ENCODE measurements around the gene ACAP3. TPM values are rescaled to one million over a fixed set of nuclear protein-coding genes. Genes with fewer than 3 reads are reported as not detected.
"Not testable (repeated sequence)": the region's sequence is repeated elsewhere in the genome, so short reads cannot be mapped to it uniquely, and the experiment has no call there.

ACAP3 gene
- total RNA-seq, 1 donor from 2014 or later, result 105 TPM

GRCh38 chr1:1250786-1251284 lies 56.9 kb downstream of the ACAP3 start:
- TF ChIP-seq CTCF (IDR thresholded peaks at IDR 0.05), result no peak
- no peak for DNase-seq (ENCODE audit: low spot score in 2 of 2)
- peaks cover 0 to 3% of the 10 kb centered on the region in 2 donors for H3K4me1 ChIP-seq
- H3K4me3 ChIP-seq, result no peak overlapping the region
- H3K27ac ChIP-seq, result no peak overlapping the region
- H3K36me3 ChIP-seq, result peaks cover 26 to 31% of the 10 kb centered on the region in 2 donors
- H3K27me3 ChIP-seq, result no peaks in the 10 kb centered on the region
- no peaks in the 10 kb centered on the region for H3K9me3 ChIP-seq
- intact Hi-C loops (cut with DNase I), result no loop called here

- DNase-seq (ENCODE audit: low spot score in 2 of 2); H3K9me3 ChIP-seq; H3K4me3 ChIP-seq; intact Hi-C loops (cut with DNase I); H3K27me3 ChIP-seq; H3K27ac ChIP-seq; H3K36me3 ChIP-seq; H3K4me1 ChIP-seq: not testable (repeated sequence)
These were observed 59.5 kb downstream of the ACAP3 start for GRCh38 chr1:1248009-1248913.

GRCh38 chr1:1247341-1247913 lies 60.3 kb downstream of the ACAP3 start:
- no peak overlapping the region for H3K4me3 ChIP-seq
- H3K36me3 ChIP-seq, result peaks cover under 1 to 4% of the 10 kb centered on the region in 2 donors
- DNase-seq (ENCODE audit: low spot score in 2 of 2), result no peak
- intact Hi-C loops (cut with DNase I), result no loop called here
- H3K9me3 ChIP-seq, result no peaks in the 10 kb centered on the region
- H3K27ac ChIP-seq, result no peak overlapping the region
- no peak for TF ChIP-seq CTCF (IDR thresholded peaks at IDR 0.05)
- H3K27me3 ChIP-seq, result no peaks in the 10 kb centered on the region
- H3K4me1 ChIP-seq, result peaks cover 0 to 3% of the 10 kb centered on the region in 2 donors

GRCh38 chr1:1246577-1247340 lies 61.0 kb downstream of the ACAP3 start, which contains the start of gene C1QTNF12:
Gene C1QTNF12 (minus strand): TSS chr1:1246722. CDS start chr1:1246690, 32 bp downstream.
- no peaks in the 10 kb centered on the region for H3K27me3 ChIP-seq
- peaks cover 0 to 3% of the 10 kb centered on the region in 2 donors for H3K4me1 ChIP-seq
- no peak for TF ChIP-seq CTCF (IDR thresholded peaks at IDR 0.05)
- no peaks in the 10 kb centered on the region for H3K9me3 ChIP-seq
- no peak within 1 kb of the TSS for H3K27ac ChIP-seq
- H3K36me3 ChIP-seq, result no peaks in the 10 kb centered on the region
- intact Hi-C loops (cut with DNase I), result no loop called here
- DNase-seq (ENCODE audit: low spot score in 2 of 2), result no peak
- H3K4me3 ChIP-seq, result no peak within 1 kb of the TSS

- no peaks in the 10 kb centered on the region for H3K9me3 ChIP-seq
- H3K27me3 ChIP-seq, result no peaks in the 10 kb centered on the region
- intact Hi-C loops (cut with DNase I), result no loop called here
- no peaks in the 10 kb centered on the region for H3K36me3 ChIP-seq
- H3K4me1 ChIP-seq, result peaks cover 0 to 3% of the 10 kb centered on the region in 2 donors
- TF ChIP-seq CTCF (IDR thresholded peaks at IDR 0.05), result no peak
- H3K4me3 ChIP-seq, result no peak overlapping the region
- DNase-seq (ENCODE audit: low spot score in 2 of 2), result no peak
- H3K27ac ChIP-seq, result no peak overlapping the region
These were observed 61.7 kb downstream of the ACAP3 start for GRCh38 chr1:1245817-1246576.

Data from ascending aorta (tissue), 2 donors.